Astrocyte (in vitro differentiated cells and primary cell): Measurements from ENCODE around the gene SQSTM1.

ENCODE experiments used
- EZH2 ChIP-seq: IDR thresholded peaks from 2 replicates; pipeline ENCODE4 v1.6.1; 2012; ENCODE audit warnings: mild to moderate bottlenecking, low read length, inconsistent platforms; ENCODE audit not compliant: insufficient read depth
- TF ChIP-seq, protein P1 (sequence below): IDR thresholded peaks from 2 replicates; pipeline ENCODE4 v1.5.1; 2011; ENCODE audit warnings: low read depth, mild to moderate bottlenecking, inconsistent platforms, low read length, moderate library complexity; ENCODE audit not compliant: insufficient read depth

DNA sequence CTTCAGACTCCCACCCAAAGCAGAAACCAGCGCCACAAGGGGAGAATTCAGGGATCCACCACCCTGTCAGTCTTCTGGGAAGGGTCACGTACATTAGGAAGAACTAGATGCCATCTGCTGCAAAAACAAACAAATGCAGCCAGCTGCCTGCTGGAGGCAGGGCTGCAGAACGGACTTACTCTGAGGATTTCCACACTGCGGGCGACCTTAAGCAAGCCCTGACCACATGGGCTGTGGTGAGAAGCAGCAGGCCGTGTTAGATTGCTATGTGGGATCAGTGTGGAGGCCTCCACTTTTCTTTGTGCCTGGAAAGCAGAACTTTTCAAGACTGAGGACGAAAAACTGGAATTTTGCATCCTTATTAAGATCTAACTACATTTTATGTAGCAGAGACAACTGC is 40.3 kb upstream of the SQSTM1 start:
- TF ChIP-seq, protein P1, sequence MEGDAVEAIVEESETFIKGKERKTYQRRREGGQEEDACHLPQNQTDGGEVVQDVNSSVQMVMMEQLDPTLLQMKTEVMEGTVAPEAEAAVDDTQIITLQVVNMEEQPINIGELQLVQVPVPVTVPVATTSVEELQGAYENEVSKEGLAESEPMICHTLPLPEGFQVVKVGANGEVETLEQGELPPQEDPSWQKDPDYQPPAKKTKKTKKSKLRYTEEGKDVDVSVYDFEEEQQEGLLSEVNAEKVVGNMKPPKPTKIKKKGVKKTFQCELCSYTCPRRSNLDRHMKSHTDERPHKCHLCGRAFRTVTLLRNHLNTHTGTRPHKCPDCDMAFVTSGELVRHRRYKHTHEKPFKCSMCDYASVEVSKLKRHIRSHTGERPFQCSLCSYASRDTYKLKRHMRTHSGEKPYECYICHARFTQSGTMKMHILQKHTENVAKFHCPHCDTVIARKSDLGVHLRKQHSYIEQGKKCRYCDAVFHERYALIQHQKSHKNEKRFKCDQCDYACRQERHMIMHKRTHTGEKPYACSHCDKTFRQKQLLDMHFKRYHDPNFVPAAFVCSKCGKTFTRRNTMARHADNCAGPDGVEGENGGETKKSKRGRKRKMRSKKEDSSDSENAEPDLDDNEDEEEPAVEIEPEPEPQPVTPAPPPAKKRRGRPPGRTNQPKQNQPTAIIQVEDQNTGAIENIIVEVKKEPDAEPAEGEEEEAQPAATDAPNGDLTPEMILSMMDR = no peak
- no peak for TF ChIP-seq EZH2
